AG10803 (cell line): ENCODE data around the gene FOXL1.
A peak's percentile ranks its signal among the peaks of the same experiment; 100 is the strongest.

Source experiments
- DNase-seq: peaks from one replicate; pipeline ENCODE4 v3.0.0; 2010; ENCODE audit warnings: low read depth
- H3K4me3 ChIP-seq: 2 replicates; pipeline ENCODE4 v1.5.1; 2011; ENCODE audit warnings: mild to moderate bottlenecking, low read length, control low read depth
- CTCF ChIP-seq: conservative IDR thresholded peaks from 2 replicates; pipeline ENCODE4 v1.5.1; 2011; ENCODE audit warnings: mild to moderate bottlenecking, low read length, control low read depth, inconsistent platforms

FOXL1 gene

DNA sequence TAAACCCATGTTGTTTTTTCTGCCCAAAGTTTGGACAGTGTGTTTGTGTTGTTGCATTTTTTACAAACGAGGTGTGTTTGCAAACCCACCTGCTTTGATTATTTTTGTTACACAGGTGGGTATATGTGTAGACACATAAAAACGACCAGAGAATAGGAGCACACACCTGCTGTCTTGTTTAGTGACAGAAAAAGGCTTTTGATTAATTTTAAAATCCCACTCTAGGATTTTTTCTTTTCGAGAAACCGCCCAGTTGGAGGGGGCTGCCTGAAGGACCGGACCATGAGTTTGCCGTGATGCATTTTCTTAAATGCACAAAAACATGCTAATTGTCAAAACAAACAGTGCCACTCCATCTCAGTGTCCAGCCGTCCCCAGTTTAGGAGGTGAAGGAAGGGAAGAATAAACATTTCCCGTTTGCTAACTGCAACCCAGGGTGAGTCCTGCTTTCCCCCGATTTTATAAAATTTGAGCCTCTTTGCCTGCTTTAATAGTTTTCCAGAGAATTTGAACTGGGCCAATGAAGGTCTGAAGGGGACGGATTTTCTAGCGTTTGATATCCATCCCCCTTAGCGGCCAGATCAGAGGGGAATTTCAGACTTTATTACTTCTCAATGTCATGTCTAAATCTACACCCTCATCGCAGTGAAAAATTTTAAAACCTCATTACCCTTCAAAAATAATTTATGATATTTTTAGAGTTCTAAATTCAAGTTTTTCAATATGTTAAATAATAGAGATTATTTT lies 8.5 kb upstream of the FOXL1 start:
- no peak for TF ChIP-seq CTCF
- H3K4me3 ChIP-seq = peak overlapping the region; percentile 70
- DNase-seq = no peak

GRCh38 chr16:86570558-86571529 lies 7.5 kb upstream of the FOXL1 start:
- H3K4me3 ChIP-seq = peak overlapping the region; percentile 53
- no peak for DNase-seq
- TF ChIP-seq CTCF = no peak

GRCh38 chr16:86571530-86571915 lies 6.8 kb upstream of the FOXL1 start:
- no peak for TF ChIP-seq CTCF
- no peak for DNase-seq
- H3K4me3 ChIP-seq = peak overlapping the region; percentile 53

GRCh38 chr16:86572041-86572521 lies 6.3 kb upstream of the FOXL1 start:
- no peak for TF ChIP-seq CTCF
- H3K4me3 ChIP-seq = no peak overlapping the region
- DNase-seq = no peak

DNA sequence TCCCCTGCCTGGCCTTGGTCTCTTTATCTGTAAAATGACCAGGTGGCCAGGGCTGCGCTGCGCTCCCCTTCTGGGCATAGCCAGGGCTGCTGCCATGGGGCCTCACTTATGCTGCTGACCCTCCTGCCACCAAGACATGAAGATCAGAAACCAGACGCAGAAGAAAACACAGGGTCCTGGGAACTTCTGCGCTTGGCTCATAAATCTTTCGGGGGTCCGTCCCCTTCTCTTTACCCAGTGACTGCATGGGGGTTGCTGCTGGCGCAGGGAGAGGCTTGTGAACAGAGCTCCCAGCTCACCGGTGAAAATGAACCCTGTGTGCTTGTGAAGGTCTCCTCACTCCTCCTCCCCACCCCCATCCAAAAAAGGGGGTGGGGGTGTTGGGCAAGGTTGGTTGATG lies 5.7 kb upstream of the FOXL1 start:
- TF ChIP-seq CTCF = no peak
- no peak overlapping the region for H3K4me3 ChIP-seq
- no peak for DNase-seq

DNA sequence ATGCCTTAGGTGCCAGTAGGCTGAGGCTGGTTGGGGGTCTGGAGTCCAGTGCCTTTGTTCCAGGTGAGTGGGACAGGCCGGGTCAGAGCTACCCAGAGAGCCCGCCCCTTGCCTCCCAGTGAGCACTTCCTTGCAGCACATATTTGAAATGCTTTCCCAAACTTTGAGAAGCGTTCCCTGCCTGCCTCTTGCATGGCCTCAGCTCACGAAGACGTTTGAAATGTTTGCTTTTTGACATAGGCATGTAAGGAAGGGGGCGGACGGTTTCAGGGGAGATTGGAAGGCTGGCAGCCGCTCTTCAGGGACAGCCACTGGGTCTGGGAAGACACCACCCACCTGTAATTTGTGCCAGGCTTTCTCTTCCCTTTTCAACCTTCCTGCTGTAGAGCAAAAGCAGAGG lies 5.1 kb upstream of the FOXL1 start:
- no peak overlapping the region for H3K4me3 ChIP-seq
- DNase-seq = peak; percentile 79

More for the DNA sequence above, 5.1 kb upstream of the FOXL1 start:
- no peak for TF ChIP-seq CTCF
